ENCODE data around the gene MYLIP. TPM values are rescaled to one million over a fixed set of nuclear protein-coding genes. Genes with fewer than 3 reads are reported as not detected.

MYLIP gene
- total RNA-seq, 1 donor from 2014 or later, result 13.5 TPM

GRCh38 chr6:16106991-16107787 lies 21.7 kb upstream of the MYLIP start:
- H3K4me3 ChIP-seq, result no peak overlapping the region
- H3K9me3 ChIP-seq (replicated peaks), result no peaks in the 10 kb centered on the region
- TF ChIP-seq CTCF (IDR thresholded peaks at IDR 0.05; ENCODE audit: borderline replicate concordance), result no peak
- no peak for DNase-seq
- no peak overlapping the region for H3K27ac ChIP-seq (replicated peaks)
- intact Hi-C loops (cut with micrococcal nuclease), result no loop called here
- no peaks in the 10 kb centered on the region for H3K36me3 ChIP-seq
- no peaks in the 10 kb centered on the region for H3K27me3 ChIP-seq (ENCODE audit: low read depth)
- H3K4me1 ChIP-seq, result peaks cover 23% of the 10 kb centered on the region

GRCh38 chr6:16108419-16108818 lies 20.5 kb upstream of the MYLIP start:
- H3K4me1 ChIP-seq, result peaks cover 23% of the 10 kb centered on the region
- intact Hi-C loops (cut with micrococcal nuclease), result no loop called here
- H3K4me3 ChIP-seq, result no peak overlapping the region
- H3K27ac ChIP-seq (replicated peaks), result no peak overlapping the region
- no peak for TF ChIP-seq CTCF (IDR thresholded peaks at IDR 0.05; ENCODE audit: borderline replicate concordance)
- H3K36me3 ChIP-seq, result no peaks in the 10 kb centered on the region
- H3K27me3 ChIP-seq (ENCODE audit: low read depth), result no peaks in the 10 kb centered on the region
- no peak for DNase-seq
- no peaks in the 10 kb centered on the region for H3K9me3 ChIP-seq (replicated peaks)

GRCh38 chr6:16108921-16109658 lies 19.8 kb upstream of the MYLIP start:
- H3K27ac ChIP-seq (replicated peaks), result peak overlapping the region; percentile 48
- no peaks in the 10 kb centered on the region for H3K36me3 ChIP-seq
- no peak for DNase-seq
- H3K4me1 ChIP-seq, result peaks cover 23% of the 10 kb centered on the region
- TF ChIP-seq CTCF (IDR thresholded peaks at IDR 0.05; ENCODE audit: borderline replicate concordance), result no peak
- H3K4me3 ChIP-seq, result no peak overlapping the region
- H3K9me3 ChIP-seq (replicated peaks), result no peaks in the 10 kb centered on the region
- H3K27me3 ChIP-seq (ENCODE audit: low read depth), result no peaks in the 10 kb centered on the region
- intact Hi-C loops (cut with micrococcal nuclease), result no loop called here

GRCh38 chr6:16109659-16110305 lies 19.1 kb upstream of the MYLIP start:
- Histone ChIP-seq H3K4me1 (peaks cover 16% of the 10 kb centered on the region), H3K9me3 (replicated peaks) (no peaks in the 10 kb centered on the region), H3K36me3 (no peaks in the 10 kb centered on the region), H3K27ac (replicated peaks) (peak overlapping the region; percentile 48), H3K27me3 (ENCODE audit: low read depth) (no peaks in the 10 kb centered on the region), H3K4me3 (no peak overlapping the region)
- TF ChIP-seq CTCF (IDR thresholded peaks at IDR 0.05; ENCODE audit: borderline replicate concordance), result no peak
- no peak for DNase-seq
- intact Hi-C loops (cut with micrococcal nuclease), result no loop called here

- H3K9me3 ChIP-seq (replicated peaks), result no peaks in the 10 kb centered on the region
Observed at GRCh38 chr6:16118825-16119224, 10.1 kb upstream of the MYLIP start.

More at GRCh38 chr6:16118825-16119224, 10.1 kb upstream of the MYLIP start:
- H3K4me3 ChIP-seq, result no peak overlapping the region
- no peaks in the 10 kb centered on the region for H3K4me1 ChIP-seq
- TF ChIP-seq CTCF (IDR thresholded peaks at IDR 0.05; ENCODE audit: borderline replicate concordance), result no peak
- H3K36me3 ChIP-seq, result no peaks in the 10 kb centered on the region
- H3K27me3 ChIP-seq (ENCODE audit: low read depth), result no peaks in the 10 kb centered on the region
- intact Hi-C loops (cut with micrococcal nuclease), result no loop called here
- no peak overlapping the region for H3K27ac ChIP-seq (replicated peaks)
- no peak for DNase-seq
